Activated T-helper 2 cell treated with anti-CD3 and anti-CD28 coated beads, Interferon-gamma antibody, Interleukin-2, Interleukin-4, amounts not matched to agents 10 μg/mL and 5 μg/mL and 100 μg/mL, durations not matched to agents 14 hours and 24 hours and 36 hours (primary cell): ENCODE results near the gene FBXL20. TPM values are rescaled to one million over a fixed set of nuclear protein-coding genes. Genes with fewer than 3 reads are reported as not detected.

Experiments
- DNase-seq: peaks from one replicate; pipeline ENCODE4 v3.0.0; 2021; ENCODE audit warnings: low spot score
- H3K27ac Mint-ChIP-seq: one replicate; pipeline ENCODE4 v1.8.0; 2021; ENCODE audit warnings: mixed read lengths
- H3K27me3 Mint-ChIP-seq: one replicate; pipeline ENCODE4 v1.8.0; 2021; ENCODE audit warnings: low read depth, mixed read lengths
- H3K36me3 Mint-ChIP-seq: one replicate; pipeline ENCODE4 v1.8.0; 2021; ENCODE audit warnings: low read depth, mixed read lengths
- H3K4me1 Mint-ChIP-seq: one replicate; pipeline ENCODE4 v1.8.0; 2021; ENCODE audit warnings: low read depth, mixed read lengths
- H3K4me3 Mint-ChIP-seq: one replicate; pipeline ENCODE4 v1.8.0; 2021; ENCODE audit warnings: low read depth, mild to moderate bottlenecking, moderate library complexity, mixed read lengths
- H3K9me3 Mint-ChIP-seq: one replicate; pipeline ENCODE4 v1.8.0; 2021; ENCODE audit warnings: mixed read lengths
- intact Hi-C: fragments of 100-400 bp; cut with micrococcal nuclease; formaldehyde crosslinking; loops from one replicate; pipeline ENCODE4 v1.15.1; 2023
- total RNA-seq: library from RNA; stranded (reverse); gene quantifications from 2 replicates; pipeline ENCODE4 v1.2.3, GENCODE V29; 2022

The FBXL20 gene
- total RNA-seq, 1 donor from 2014 or later = 18.8 TPM

DNA sequence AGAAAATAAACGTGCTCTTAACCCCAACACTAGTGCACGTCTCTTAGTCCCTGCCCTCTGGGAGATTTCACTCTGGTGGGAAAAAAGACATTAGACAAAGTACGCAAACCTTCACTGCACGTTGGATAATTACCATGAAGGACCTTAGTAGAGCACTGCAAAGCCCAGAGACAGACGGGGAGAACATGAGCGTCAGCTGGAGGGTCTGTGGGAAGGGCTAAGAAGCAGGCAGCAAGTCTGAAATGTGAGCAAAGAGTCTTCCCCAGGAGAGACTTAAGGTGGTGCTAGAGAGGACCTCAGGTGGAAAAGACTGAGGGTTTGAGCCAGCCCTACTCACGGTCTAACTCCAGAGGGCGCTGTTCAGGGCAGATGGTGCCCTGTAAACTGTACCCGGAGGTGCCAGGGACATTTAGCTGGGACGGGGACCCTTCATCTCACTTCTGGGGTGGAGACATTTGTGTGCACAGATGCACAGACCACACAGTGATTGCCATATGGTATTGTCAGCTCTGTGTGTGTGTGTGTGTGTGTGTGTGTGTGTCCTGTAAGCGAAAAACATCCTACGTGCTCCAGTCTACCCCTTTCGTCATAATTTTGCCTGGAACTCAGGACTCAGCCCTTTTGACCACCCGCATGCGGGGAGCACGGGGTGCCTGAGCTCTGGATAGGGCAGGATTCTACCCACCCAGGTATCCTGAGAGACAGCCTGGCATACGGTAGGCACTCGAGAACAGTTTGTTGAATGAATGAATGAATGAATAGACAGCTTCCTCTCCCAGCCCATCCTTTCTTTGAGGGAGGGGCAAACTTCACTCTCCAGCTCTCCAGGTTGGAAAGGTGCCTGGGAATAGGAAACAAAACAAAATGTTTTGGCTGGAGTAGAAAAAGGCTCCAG lies 165.6 kb downstream of the FBXL20 start:
- DNase-seq = peak; percentile 45
- Mint-ChIP-seq H3K27ac (no peak overlapping the region), H3K36me3 (no peaks in the 10 kb centered on the region), H3K4me1 (peaks cover 20% of the 10 kb centered on the region), H3K9me3 (no peaks in the 10 kb centered on the region), H3K4me3 (no peak overlapping the region), H3K27me3 (peaks cover 3% of the 10 kb centered on the region)
- intact Hi-C loops = loop anchor here (10.0 kb wide), 1 partner anchor 71 kb away; the partner anchor contains the start of gene ARL5C

DNA sequence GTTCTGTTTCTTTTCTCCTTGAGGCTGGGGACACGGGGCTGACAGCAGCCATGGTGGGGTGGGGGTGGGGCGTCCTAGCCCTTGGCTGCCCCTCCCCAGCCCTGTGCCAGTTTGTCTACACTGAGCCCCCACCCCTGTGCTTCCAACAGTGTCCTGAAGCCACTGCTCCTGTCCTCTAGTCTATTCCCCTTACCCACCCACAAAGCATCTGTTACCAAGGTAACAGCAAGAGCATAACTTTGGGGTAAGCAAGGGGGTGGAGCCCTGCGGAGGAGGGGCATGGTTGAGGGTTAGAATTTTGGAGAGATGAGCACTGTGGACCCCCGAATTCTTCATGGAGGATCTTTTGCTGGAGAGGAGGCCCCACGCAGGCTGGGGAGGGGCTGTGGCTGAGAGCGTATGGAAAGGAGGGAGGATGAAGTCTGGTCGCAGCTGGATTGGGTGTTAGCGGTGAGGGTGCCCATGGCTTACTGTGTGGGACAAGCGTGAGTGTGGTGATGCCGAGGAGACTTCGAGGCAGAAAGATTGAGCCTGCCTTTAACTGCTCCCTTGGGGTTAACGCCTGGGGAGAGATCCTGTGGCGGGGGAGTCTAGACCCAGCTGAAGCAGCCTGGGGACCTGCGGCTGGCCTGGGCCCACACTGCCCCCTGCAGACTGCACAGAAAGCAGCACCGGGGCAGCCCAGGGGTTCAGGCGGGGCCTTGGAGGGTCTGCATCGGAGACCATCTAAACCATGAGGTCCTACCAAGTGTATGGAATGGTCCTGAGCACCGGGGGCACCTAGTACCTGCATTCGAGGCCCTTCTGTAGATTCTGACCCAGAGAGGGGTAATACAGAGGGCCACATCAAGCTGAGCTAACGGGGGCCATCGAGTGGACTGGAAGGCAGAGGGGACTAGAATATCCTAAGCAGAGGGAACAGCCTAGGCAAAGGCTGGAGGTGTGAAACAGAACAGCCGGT lies 169.6 kb downstream of the FBXL20 start:
- H3K9me3 Mint-ChIP-seq = no peaks in the 10 kb centered on the region
- H3K27ac Mint-ChIP-seq = no peak overlapping the region
- H3K4me3 Mint-ChIP-seq = no peak overlapping the region
- H3K36me3 Mint-ChIP-seq = no peaks in the 10 kb centered on the region
- H3K27me3 Mint-ChIP-seq = peaks cover 21% of the 10 kb centered on the region
- H3K4me1 Mint-ChIP-seq = peaks cover 6% of the 10 kb centered on the region
- intact Hi-C loops = loop anchor here (2.0 to 10.0 kb wide), 2 partner anchors 25 to 67 kb away; partner anchors contain the start of gene ARL5C
- DNase-seq = peak; percentile 31

DNA sequence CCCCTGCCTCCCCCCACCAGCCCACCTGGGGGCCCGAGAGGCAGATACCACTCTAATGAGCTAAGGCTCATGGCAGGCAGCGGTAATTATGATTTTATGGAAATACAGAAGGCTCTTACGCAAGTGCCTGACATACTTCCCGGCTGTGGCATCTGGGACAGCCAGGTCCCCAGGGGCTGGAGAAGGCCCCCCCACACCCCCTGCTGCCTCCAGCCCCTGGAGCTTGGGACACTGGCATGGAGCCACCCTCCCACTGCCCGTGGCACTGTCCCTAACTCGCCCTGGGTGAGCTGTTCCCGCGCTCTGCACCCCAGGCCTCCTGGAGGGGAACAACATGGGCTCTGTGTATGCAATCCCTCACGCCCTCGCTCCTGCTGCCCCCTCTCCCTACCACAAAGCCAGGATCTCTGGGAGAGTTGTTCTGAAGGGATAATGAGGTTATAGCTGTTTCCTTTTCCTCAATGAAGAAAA lies 170.3 kb downstream of the FBXL20 start:
- Mint-ChIP-seq H3K27me3 (peaks cover 27% of the 10 kb centered on the region), H3K27ac (no peak overlapping the region), H3K4me3 (no peak overlapping the region), H3K36me3 (no peaks in the 10 kb centered on the region), H3K9me3 (no peaks in the 10 kb centered on the region), H3K4me1 (peaks cover 6% of the 10 kb centered on the region)
- DNase-seq = no peak
- intact Hi-C loops = loop anchor here (2.0 to 10.0 kb wide), 2 partner anchors 24 to 66 kb away; partner anchors contain the start of gene ARL5C

DNA sequence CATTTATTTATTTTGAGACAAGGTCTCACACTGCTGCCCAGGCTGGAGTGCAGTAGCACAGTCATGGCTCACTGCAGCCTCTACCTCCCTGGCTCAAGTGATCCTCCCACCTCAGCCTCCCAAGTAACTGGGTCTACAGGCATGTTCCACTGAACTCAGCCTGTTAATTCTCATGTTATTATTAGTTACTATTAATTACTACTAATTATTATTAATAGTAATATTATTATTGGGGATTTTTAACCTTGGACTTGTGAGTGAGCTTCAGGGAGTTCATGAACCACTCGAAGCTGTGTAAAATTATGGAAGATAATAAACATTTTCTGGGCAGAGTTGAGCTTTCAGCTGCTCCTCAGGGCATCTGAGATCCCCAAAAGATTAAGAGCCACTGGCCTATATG lies 171.1 kb downstream of the FBXL20 start:
- Mint-ChIP-seq H3K4me1 (peaks cover 7% of the 10 kb centered on the region), H3K9me3 (no peaks in the 10 kb centered on the region), H3K27me3 (peaks cover 30% of the 10 kb centered on the region), H3K36me3 (no peaks in the 10 kb centered on the region), H3K27ac (no peak overlapping the region), H3K4me3 (no peak overlapping the region)
- DNase-seq = no peak
- intact Hi-C loops = loop anchor here (2.0 to 10.0 kb wide), 2 partner anchors 24 to 66 kb away; partner anchors contain the start of gene ARL5C

DNA sequence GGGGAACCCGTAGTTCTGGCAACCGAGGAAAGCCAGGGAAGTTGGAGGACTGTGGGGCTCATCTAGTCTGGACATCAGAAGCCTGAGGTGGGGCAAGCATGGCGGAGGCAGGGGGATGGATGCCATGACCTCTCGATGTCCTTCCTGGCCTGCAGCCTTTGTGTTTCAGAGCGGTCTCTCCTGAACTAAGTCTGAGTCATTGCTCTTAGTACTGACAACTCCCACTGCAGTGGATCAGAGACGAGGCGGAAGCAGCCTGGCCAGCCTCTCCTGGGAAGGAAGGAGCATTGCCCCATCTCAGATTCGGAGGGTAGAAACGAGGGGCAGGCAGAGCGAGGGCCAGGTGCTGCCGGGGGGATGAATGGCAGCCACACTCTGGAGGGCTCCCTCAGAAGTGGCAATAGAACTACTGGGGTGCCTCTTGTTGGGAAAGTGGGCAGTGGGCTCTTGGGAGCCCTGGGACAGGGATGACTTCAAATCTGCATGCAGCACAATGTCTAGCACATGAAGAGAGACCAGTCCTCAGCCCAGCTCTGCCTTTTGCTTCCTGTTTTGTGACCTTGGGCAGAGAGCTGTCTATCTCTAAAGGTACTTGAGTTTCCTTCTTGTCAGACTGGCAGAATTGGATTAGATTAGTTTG lies 172.0 kb downstream of the FBXL20 start:
- Mint-ChIP-seq H3K36me3 (no peaks in the 10 kb centered on the region), H3K27me3 (peaks cover 32% of the 10 kb centered on the region), H3K27ac (no peak overlapping the region), H3K9me3 (no peaks in the 10 kb centered on the region), H3K4me1 (peaks cover 7% of the 10 kb centered on the region), H3K4me3 (no peak overlapping the region)
- intact Hi-C loops = loop anchor here (10.0 kb wide), 1 partner anchor 375 kb away; the partner anchor contains the start of gene NEUROD2
- no peak for DNase-seq

DNA sequence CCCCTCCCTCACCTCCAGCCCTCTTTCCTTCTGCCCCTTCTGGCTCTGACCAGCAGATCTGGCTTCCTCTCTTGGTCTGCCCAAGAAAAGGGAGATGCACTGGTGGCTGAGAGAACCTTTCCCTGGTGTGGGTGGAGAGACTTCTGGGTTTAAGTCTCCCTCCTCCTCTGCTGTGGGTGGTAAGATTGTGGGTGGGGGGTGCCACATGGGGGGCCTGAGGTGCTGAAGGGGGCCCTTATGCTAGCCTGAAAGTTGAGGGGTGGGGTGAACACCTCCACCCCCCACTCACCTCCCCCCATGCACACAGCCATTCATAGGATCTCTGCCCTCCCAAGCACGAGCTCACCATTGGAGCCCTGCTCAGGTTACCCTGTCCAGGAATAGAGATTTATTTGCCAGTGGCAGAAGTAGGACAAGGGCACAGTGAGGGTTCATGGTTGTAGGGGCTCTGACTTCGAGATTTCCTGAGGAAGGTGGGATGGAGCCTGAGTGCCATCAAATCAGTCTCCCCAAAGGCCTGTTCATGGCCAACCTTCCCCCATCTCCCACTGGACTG lies 174.0 kb downstream of the FBXL20 start:
- Mint-ChIP-seq H3K9me3 (no peaks in the 10 kb centered on the region), H3K4me1 (peaks cover 7% of the 10 kb centered on the region), H3K4me3 (no peak overlapping the region), H3K27ac (no peak overlapping the region), H3K36me3 (no peaks in the 10 kb centered on the region), H3K27me3 (peaks cover 49% of the 10 kb centered on the region)
- intact Hi-C loops = loop anchor here (10.0 kb wide), 1 partner anchor 377 kb away; the partner anchor contains the start of gene NEUROD2
- no peak for DNase-seq

DNA sequence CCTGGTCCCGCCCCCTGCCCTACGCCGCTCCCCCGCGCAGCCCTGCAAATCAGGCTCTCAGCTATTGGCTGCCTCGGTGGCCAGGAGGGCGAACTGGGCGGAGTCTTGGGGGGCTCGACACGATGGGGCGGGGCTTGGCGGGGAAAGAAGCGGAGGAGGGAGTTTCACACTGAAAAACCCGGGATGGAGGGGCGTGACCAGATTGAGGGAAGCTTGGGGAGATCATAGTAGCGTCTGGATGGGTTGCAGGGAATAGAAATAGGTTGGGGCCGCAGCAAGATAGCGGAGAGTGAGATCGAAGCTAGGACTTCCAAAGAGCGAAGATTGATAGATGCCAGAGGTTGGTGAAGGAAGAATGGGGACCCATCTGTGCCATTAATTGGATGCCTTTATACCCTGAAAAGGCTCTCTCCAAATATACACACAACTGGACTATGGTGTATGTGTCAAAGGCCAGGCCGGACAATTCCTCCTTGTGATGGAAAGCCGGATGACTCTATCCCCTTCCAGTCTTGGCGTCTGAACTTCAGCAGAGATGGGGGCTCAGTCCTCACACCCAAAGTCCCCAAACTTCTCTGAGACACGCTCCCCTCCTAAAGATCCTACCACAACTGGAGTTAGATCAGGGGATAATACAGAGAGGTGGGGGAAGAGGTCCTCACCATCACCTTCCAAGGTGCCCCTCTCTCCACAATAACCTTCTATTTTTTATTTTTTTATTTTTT lies 175.3 kb downstream of the FBXL20 start:
- Mint-ChIP-seq H3K36me3 (no peaks in the 10 kb centered on the region), H3K4me1 (peaks cover 3% of the 10 kb centered on the region), H3K4me3 (peak overlapping the region; percentile 37), H3K9me3 (no peaks in the 10 kb centered on the region), H3K27me3 (peaks cover 46% of the 10 kb centered on the region), H3K27ac (no peak overlapping the region)
- intact Hi-C loops = loop anchor here (10.0 kb wide), 1 partner anchor 379 kb away; the partner anchor contains the start of gene NEUROD2
- DNase-seq = no peak

DNA sequence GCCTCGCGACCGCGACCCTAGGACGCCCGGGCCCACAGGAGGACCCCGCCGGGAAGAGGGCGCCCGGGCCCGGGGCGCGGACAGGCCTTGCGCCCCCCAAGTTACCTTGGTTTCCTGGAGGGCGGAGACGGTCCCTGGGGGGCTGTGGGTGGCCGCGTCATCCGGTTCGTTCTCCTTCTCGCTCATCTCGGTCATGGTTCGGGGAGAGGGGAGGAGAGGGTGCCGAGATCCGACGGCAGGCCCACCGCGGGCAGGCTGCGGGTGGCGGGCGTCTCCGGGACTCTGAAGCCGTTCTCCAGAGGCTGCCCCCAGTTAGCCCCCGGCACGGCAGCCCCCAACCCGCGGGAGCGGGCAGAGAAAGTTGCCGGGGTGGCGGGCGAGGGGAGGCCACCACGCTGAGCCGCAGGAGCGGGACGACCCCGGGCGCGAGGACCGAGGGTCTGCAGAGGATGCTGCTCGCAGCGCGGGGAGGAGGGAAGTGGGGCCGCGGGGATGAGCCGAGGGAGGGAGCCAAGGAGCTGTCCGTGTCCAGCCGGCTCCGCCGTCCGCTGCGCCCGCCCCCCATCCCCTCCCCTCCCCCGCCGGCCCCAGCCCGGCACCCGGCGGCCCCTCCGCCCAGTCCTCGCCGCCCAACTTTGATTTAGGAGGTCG lies 176.0 kb downstream of the FBXL20 start, which contains the start of gene STAC2:
Gene STAC2 (minus strand): TSS at position 638 of the 651 bp plus-strand sequence. CDS start 443 bp downstream, at position 195.
- Mint-ChIP-seq H3K27ac (no peak within 1 kb of the TSS), H3K27me3 (peaks cover 46% of the 10 kb centered on the region), H3K36me3 (no peaks in the 10 kb centered on the region), H3K9me3 (no peaks in the 10 kb centered on the region), H3K4me3 (peak within 1 kb of the TSS; percentile 37), H3K4me1 (peaks cover 3% of the 10 kb centered on the region)
- intact Hi-C loops = loop anchor here (10.0 kb wide), 1 partner anchor 379 kb away; the partner anchor contains the start of gene NEUROD2
- no peak for DNase-seq

DNA sequence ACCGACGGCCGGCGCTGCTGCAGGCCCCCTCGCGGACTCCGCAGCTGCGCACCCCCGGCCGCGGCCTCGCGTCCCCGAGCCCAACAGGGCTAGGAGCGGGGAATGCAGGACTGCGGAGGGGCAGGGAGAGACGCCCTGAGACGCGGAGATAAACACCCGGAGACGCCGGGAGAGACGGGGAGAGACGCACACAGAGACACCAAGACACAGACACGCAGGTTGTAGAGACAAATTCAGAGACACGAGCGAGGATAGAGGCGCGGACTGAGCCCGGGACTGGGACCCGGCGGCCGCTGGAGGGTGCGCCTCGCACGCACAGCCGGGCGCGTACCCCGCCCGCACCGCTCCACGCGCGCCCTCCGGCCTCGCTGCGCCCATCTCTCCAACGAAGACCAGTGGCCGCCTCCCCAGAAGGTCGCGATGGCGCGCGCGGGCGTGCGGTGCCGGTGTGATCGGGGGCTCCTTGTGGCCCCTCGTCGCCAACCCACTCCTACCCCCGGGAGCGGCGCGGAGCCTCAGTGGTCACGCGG lies 176.6 kb downstream of the FBXL20 start:
- no peaks in the 10 kb centered on the region for H3K36me3 Mint-ChIP-seq
- no peak overlapping the region for H3K27ac Mint-ChIP-seq
- peak overlapping the region; percentile 30 for H3K4me3 Mint-ChIP-seq
- peaks cover 46% of the 10 kb centered on the region for H3K27me3 Mint-ChIP-seq
- no peaks in the 10 kb centered on the region for H3K9me3 Mint-ChIP-seq
- intact Hi-C loops = loop anchor here (10.0 kb wide), 1 partner anchor 380 kb away; the partner anchor contains the start of gene NEUROD2
- no peak for DNase-seq
- peaks cover 3% of the 10 kb centered on the region for H3K4me1 Mint-ChIP-seq

DNA sequence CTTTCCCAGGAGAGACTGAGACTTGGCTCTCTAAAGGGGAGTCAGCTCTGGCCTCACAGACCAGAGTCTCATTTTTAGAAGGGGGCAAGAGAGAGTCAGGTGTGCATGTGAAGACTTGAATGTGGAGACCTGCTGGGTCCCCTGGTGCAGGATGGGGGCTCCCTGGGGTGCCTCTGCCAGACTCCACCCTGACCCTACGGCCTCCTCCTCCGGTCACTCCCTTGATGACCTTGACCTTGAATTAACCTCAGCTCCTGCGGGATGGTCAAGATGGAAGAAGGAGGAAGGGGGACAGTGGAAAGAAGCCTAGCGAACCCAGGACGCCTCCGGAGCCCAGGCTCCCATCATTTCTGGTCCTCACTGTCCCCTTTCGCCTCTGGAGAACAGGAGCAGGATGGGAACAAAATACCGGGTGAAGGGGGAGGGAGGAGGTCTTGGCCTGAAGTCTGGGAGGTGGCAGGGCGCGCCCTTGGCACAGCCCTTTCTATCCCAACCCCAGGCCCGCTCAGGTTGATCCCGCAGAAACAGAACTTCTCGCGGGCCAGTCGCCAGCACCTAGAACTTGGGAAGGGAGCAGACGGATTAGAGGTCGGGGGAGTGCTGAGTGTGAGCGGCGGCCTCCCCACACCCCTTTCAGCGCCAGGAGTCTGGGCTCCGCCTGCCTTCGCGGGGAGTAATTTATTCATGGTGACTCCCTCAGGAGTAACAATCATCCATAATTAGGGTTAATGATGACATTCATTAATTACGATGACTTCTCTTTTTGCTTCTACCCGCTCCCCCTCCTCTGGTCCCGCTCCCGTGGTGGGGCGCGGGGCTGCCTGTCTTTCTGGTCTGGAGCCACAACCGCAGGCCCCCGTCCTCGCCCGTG lies 177.3 kb downstream of the FBXL20 start:
- H3K4me1 Mint-ChIP-seq = peaks cover 3% of the 10 kb centered on the region
- H3K9me3 Mint-ChIP-seq = no peaks in the 10 kb centered on the region
- H3K27ac Mint-ChIP-seq = no peak overlapping the region
- H3K27me3 Mint-ChIP-seq = peaks cover 46% of the 10 kb centered on the region
- no peak overlapping the region for H3K4me3 Mint-ChIP-seq
- no peak for DNase-seq
- no peaks in the 10 kb centered on the region for H3K36me3 Mint-ChIP-seq
- intact Hi-C loops = loop anchor here (10.0 kb wide), 1 partner anchor 381 kb away; the partner anchor contains the start of gene NEUROD2
